Body of pancreas (tissue), 4 donors: Measurements from ENCODE around the gene SKAP1. TPM values are rescaled to one million over a fixed set of nuclear protein-coding genes. Genes with fewer than 3 reads are reported as not detected.

ENCODE experiments used
- ATAC-seq: fragments of 150-250 bp; one replicate; pipeline ENCODE4 v1.9.1; 2016
- DNase-seq, 4 donors: peaks; one replicate each; pipeline ENCODE4 v3.0.0-alpha.2; 2019
- H3K27ac ChIP-seq, 4 donors: fragments of 200-600 bp; sonication (generic); 1 replicate in 3 of 4; 2 replicates in 1 of 4; pipeline versions ENCODE4 v1.5.1 to v1.6.1; 2016 to 2019; ENCODE audit warnings: mild to moderate bottlenecking in 1 of 4, mixed read lengths in 1 of 4, moderate library complexity in 1 of 4
- H3K27me3 ChIP-seq, 2 donors: fragments of 200-600 bp; sonication (generic); one replicate each; pipeline ENCODE4 v1.6.0; 2016; ENCODE audit warnings: mild to moderate bottlenecking in 1 of 2
- H3K36me3 ChIP-seq, 2 donors: fragments of 200-600 bp; sonication (generic); replicated peaks in 1 of 2; 2 replicates each; pipeline ENCODE4 v1.5.1; 2016; ENCODE audit warnings: low read depth in 2 of 2; ENCODE audit not compliant: insufficient read depth in 1 of 2
- H3K4me1 ChIP-seq: fragments of 200-600 bp; sonication (generic); one replicate; pipeline ENCODE4 v1.6.0; 2016
- H3K4me3 ChIP-seq, 2 donors: fragments of 200-600 bp; sonication (generic); 1 replicate in 1 of 2; 2 replicates in 1 of 2; pipeline ENCODE4 v1.5.1; 2016 to 2019
- H3K9me3 ChIP-seq, 3 donors: fragments of 200-600 bp; sonication (generic); 1 replicate in 2 of 3; 2 replicates in 1 of 3; pipeline ENCODE4 v1.5.1; 2016
- POLR2A ChIP-seq, 3 donors: fragments of 450-650 bp; IDR thresholded peaks; one replicate each; pipeline ENCODE4 v1.6.1; 2016; ENCODE audit warnings: antibody characterized with exemption in 3 of 3, mild to moderate bottlenecking in 2 of 3
- WGBS, 2 donors: methylation state at CpG; one replicate each; pipeline ENCODE4 v1.1.5; 2017; 5-methylcytosine and 5-hydroxymethylcytosine counted together
- intact Hi-C: fragments of 100-400 bp; cut with DNase I; formaldehyde crosslinking; loops from one replicate; pipeline ENCODE4 v1.15.1; 2023
- total RNA-seq, 2 donors: library from RNA; depleted of rRNA; stranded (reverse); fragments of >200 nt; gene quantifications; one replicate each; pipeline ENCODE4 v1.1.0, GENCODE V29; 2016
- TF ChIP-seq, protein P1 (sequence below), 7 experiments: fragments of 450-650 bp in 4 of 7; fragments of 200-600 bp in 3 of 7; sonication (generic) in 3 of 7; IDR thresholded peaks; one replicate each; pipeline ENCODE4 v1.5.1; 2016 to 2019; ENCODE audit warnings: antibody characterized with exemption in 7 of 7

SKAP1 gene
- total RNA-seq, 2 donors from 2014 or later = 0.78 to 4.0 TPM

DNA sequence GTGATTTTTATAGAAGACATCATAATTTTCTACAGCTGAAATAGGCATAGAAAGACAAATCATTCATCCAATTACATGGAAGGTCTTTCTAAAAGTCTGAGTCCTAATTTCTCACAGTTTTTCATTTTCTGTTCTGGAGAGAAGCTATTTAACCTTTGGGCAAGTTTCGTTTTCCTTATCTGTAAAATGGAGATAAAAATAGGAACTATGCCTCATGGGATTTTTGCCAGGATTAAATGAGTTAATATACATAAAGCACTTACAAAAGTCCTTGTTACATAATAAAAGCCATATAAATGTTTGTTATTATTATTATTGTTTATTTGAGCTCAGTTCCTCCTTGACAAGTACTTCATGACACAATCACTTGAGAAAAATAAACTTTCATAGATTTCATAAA is 121.4 kb downstream of the SKAP1 start:
- Histone ChIP-seq H3K27me3 (peaks cover 0 to 6% of the 10 kb centered on the region in 2 donors), H3K36me3 (no peaks in the 10 kb centered on the region), H3K9me3 (no peaks in the 10 kb centered on the region), H3K4me3 (no peak overlapping the region), H3K27ac (no peak overlapping the region), H3K4me1 (peaks cover 7% of the 10 kb centered on the region)
- TF ChIP-seq POLR2A (IDR thresholded peaks at IDR 0.05) = no peak
- TF ChIP-seq, protein P1, sequence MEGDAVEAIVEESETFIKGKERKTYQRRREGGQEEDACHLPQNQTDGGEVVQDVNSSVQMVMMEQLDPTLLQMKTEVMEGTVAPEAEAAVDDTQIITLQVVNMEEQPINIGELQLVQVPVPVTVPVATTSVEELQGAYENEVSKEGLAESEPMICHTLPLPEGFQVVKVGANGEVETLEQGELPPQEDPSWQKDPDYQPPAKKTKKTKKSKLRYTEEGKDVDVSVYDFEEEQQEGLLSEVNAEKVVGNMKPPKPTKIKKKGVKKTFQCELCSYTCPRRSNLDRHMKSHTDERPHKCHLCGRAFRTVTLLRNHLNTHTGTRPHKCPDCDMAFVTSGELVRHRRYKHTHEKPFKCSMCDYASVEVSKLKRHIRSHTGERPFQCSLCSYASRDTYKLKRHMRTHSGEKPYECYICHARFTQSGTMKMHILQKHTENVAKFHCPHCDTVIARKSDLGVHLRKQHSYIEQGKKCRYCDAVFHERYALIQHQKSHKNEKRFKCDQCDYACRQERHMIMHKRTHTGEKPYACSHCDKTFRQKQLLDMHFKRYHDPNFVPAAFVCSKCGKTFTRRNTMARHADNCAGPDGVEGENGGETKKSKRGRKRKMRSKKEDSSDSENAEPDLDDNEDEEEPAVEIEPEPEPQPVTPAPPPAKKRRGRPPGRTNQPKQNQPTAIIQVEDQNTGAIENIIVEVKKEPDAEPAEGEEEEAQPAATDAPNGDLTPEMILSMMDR (IDR thresholded peaks at IDR 0.05) = no peak
- intact Hi-C loops = no loop called here
- no peak for DNase-seq
- WGBS, 2 donors = 14 to 18% methylated on average over 1 of the region's 1 CpG
- no peak for ATAC-seq

DNA sequence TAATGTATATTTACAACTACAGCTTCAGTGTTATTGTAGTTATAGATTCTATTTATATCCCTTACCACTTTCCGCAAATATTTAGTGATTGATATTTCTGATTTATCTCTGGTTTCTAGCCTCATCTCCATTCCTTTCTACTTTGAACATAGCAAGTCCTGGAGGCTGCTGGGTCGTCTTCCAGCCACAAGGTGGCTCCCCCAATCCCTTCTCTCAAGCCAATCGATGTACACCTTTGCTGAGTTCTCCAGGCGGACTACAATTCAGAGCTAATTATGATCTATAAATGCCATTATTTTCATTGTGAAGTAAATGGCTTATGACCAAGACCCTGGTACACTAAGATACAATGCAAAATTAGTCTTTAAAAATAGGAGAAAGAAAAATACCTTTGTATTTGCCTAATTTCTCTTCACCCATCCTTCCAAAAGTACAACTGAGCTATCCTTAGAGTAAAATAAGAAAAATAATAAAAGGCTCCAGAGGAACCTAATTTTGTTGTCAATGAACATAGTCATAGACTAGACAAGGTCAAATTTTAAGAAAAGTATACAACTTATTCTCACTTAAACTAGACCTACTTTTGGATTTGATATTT is 122.1 kb downstream of the SKAP1 start:
- Histone ChIP-seq H3K27me3 (peaks cover 0 to 6% of the 10 kb centered on the region in 2 donors), H3K36me3 (no peaks in the 10 kb centered on the region), H3K4me3 (no peak overlapping the region), H3K27ac (no peak overlapping the region), H3K4me1 (peaks cover 7% of the 10 kb centered on the region), H3K9me3 (no peaks in the 10 kb centered on the region)
- TF ChIP-seq POLR2A (IDR thresholded peaks at IDR 0.05) = no peak
- TF ChIP-seq, protein P1 (IDR thresholded peaks at IDR 0.05) = peak; percentile 26 to 77 (median 63)
- DNase-seq = peak; percentile 57 to 72 (median 66)
- intact Hi-C loops = no loop called here
- peak; percentile 74 for ATAC-seq
- 10 to 19% methylated on average over 4 of the region's 4 CpGs for WGBS, 2 donors

DNA sequence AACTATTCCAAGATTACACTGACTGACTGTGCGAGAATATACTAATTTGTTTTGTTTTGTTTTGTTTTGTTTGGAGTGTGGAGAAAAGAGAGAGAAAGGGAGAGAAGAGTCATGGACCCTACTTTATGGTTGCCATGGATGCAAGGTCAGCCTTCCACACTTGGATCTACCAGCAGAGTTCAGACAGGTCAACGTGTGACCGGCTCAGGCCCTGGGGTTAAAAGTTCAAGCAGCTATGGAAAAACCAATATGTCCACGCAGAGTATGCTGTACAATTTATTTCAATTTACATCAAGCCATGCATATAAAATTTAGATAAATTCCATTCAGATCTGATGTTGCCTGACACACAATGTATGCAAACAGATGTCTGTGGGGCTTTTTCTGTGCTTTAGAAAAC is 122.8 kb downstream of the SKAP1 start:
- no peaks in the 10 kb centered on the region for H3K36me3 ChIP-seq
- TF ChIP-seq, protein P1 (IDR thresholded peaks at IDR 0.05) = no peak
- no peak for TF ChIP-seq POLR2A (IDR thresholded peaks at IDR 0.05)
- H3K4me1 ChIP-seq = peaks cover 7% of the 10 kb centered on the region
- 73 to 86% methylated on average over 4 of the region's 4 CpGs for WGBS, 2 donors
- intact Hi-C loops = no loop called here
- DNase-seq (no peak), ATAC-seq (no peak)
- H3K9me3 ChIP-seq = no peaks in the 10 kb centered on the region
- no peak overlapping the region for H3K4me3 ChIP-seq
- no peak overlapping the region for H3K27ac ChIP-seq
- H3K27me3 ChIP-seq = peaks cover 0 to 6% of the 10 kb centered on the region in 2 donors

DNA sequence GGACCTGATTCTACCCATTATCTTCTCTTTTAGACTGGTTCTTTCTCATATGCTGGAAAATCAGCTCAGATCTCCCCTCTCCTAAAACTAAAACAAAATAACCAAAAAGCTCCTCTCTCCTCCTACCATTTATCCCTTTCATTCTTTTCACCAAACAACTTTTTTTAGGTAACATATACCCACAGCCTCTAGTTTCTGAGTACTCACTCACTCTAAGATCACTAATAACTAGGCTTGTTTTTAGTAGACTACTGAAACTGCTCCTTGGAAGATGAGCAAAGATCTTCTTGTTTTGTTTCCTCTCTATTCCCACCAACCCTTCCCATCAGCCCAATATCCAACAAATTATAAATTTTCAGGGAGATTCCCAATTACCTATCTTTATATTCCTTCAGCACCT is 129.0 kb downstream of the SKAP1 start:
- Histone ChIP-seq H3K27ac (no peak overlapping the region), H3K4me1 (no peaks in the 10 kb centered on the region), H3K27me3 (no peaks in the 10 kb centered on the region), H3K36me3 (no peaks in the 10 kb centered on the region), H3K9me3 (no peaks in the 10 kb centered on the region), H3K4me3 (no peak overlapping the region)
- no peak for TF ChIP-seq POLR2A (IDR thresholded peaks at IDR 0.05)
- TF ChIP-seq, protein P1 (IDR thresholded peaks at IDR 0.05) = no peak
- DNase-seq (no peak), ATAC-seq (no peak)
- intact Hi-C loops = no loop called here

DNA sequence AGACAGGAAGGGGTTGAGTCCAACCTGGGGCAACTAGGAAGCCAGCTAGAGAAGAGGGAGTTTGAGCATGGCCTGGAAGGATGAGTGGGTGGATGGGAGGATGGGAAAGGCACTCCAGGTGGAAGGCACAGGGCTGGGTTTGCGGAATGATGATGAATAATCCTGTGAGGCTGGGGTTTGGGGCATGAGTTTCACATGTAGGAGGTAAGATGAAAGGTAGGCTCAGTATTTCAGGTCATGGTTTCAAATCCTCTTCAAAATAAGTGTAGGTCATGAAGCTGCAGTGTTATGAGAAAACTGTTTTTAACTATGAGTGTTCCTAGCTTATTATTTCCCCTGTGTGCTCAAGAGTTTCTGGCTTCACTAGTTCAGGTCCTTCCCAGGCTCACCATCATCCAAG is 130.3 kb downstream of the SKAP1 start:
- no peaks in the 10 kb centered on the region for H3K36me3 ChIP-seq
- ATAC-seq = no peak
- no peak overlapping the region for H3K27ac ChIP-seq
- no peaks in the 10 kb centered on the region for H3K9me3 ChIP-seq
- DNase-seq = no peak
- H3K27me3 ChIP-seq = no peaks in the 10 kb centered on the region
- 100% methylated on average over 1 of the region's 1 CpG for WGBS, 2 donors
- TF ChIP-seq POLR2A (IDR thresholded peaks at IDR 0.05) = no peak
- TF ChIP-seq, protein P1 (IDR thresholded peaks at IDR 0.05) = no peak
- H3K4me1 ChIP-seq = no peaks in the 10 kb centered on the region
- H3K4me3 ChIP-seq = no peak overlapping the region
- intact Hi-C loops = no loop called here
